Mesendoderm (in vitro differentiated cells): ENCODE measurements around the gene DDX11.
"Not testable (repeated sequence)": the region's sequence is repeated elsewhere in the genome, so short reads cannot be mapped to it uniquely, and the experiment has no call there.

Source experiments
- DNase-seq: peaks from one replicate; pipeline ENCODE4 v3.0.0; 2013
- H2AK5ac ChIP-seq: 2 replicates; pipeline ENCODE4 v1.6.1; 2013; ENCODE audit warnings: low read length, inconsistent platforms
- H2BK120ac ChIP-seq: 2 replicates; pipeline ENCODE4 v1.6.1; 2013; ENCODE audit warnings: low read depth, mild to moderate bottlenecking, low read length, moderate library complexity, mixed read lengths
- H2BK15ac ChIP-seq: replicated peaks from 2 replicates; pipeline ENCODE4 v1.6.1; 2013; ENCODE audit warnings: low read depth, mild to moderate bottlenecking, moderate library complexity
- H2BK5ac ChIP-seq: 2 replicates; pipeline ENCODE4 v1.6.1; 2013; ENCODE audit warnings: low read length, inconsistent platforms
- H3K18ac ChIP-seq: 2 replicates; pipeline ENCODE4 v1.6.1; 2013; ENCODE audit warnings: mild to moderate bottlenecking, low read length, mixed read lengths
- H3K23ac ChIP-seq: one replicate; pipeline ENCODE4 v1.6.1; 2013; ENCODE audit warnings: low read length
- H3K27ac ChIP-seq: 2 replicates; pipeline ENCODE4 v1.5.1; 2013; ENCODE audit warnings: low read depth, mild to moderate bottlenecking, inconsistent platforms, low read length, moderate library complexity
- H3K27me3 ChIP-seq: 2 replicates; pipeline ENCODE4 v1.6.1; 2013; ENCODE audit warnings: low read length, control low read depth, mild to moderate bottlenecking, inconsistent platforms; ENCODE audit not compliant: insufficient read depth, poor library complexity
- H3K36me3 ChIP-seq: 2 replicates; pipeline ENCODE4 v1.6.1; 2013; ENCODE audit warnings: low read length, inconsistent platforms; ENCODE audit not compliant: control insufficient read depth, insufficient read depth
- H3K4ac ChIP-seq: one replicate; pipeline ENCODE4 v1.6.1; 2013; ENCODE audit warnings: low read depth, mild to moderate bottlenecking, low read length, moderate library complexity
- H3K4me1 ChIP-seq: 2 replicates; pipeline ENCODE4 v1.6.1; 2013; ENCODE audit warnings: low read depth, low read length, inconsistent platforms; ENCODE audit not compliant: control insufficient read depth
- H3K4me2 ChIP-seq: 2 replicates; pipeline ENCODE4 v1.6.1; 2013; ENCODE audit warnings: low read length
- H3K4me3 ChIP-seq: 2 replicates; pipeline ENCODE4 v1.5.1; 2013; ENCODE audit warnings: mild to moderate bottlenecking, low read length
- H3K56ac ChIP-seq: one replicate; pipeline ENCODE4 v1.6.1; 2013; ENCODE audit warnings: low read length
- H3K79me1 ChIP-seq: 2 replicates; pipeline ENCODE4 v1.6.1; 2013; ENCODE audit warnings: low read length, inconsistent platforms
- H3K79me2 ChIP-seq: 2 replicates; pipeline ENCODE4 v1.6.1; 2013; ENCODE audit warnings: mild to moderate bottlenecking, low read length; ENCODE audit not compliant: control insufficient read depth, insufficient read depth
- H3K9ac ChIP-seq: 2 replicates; pipeline ENCODE4 v1.6.1; 2013; ENCODE audit warnings: low read length, inconsistent platforms
- H4K5ac ChIP-seq: one replicate; pipeline ENCODE4 v1.6.1; 2013; ENCODE audit warnings: low read length
- H4K8ac ChIP-seq: one replicate; pipeline ENCODE4 v1.6.1; 2013; ENCODE audit warnings: low read depth, mild to moderate bottlenecking, control low read depth, low read length, moderate library complexity
- WGBS: extraction: QIAGEN DNeasy Blood & Tissue Kit; methylation state at CpG from one replicate; pipeline ENCODE4 v1.1.7; 2013; ENCODE audit warnings: low lambda C conversion rate, missing lambda C conversion rate; ENCODE audit not compliant: insufficient coverage; ENCODE audit errors: extremely low coverage; 5-methylcytosine and 5-hydroxymethylcytosine counted together

Gene DDX11

DNA sequence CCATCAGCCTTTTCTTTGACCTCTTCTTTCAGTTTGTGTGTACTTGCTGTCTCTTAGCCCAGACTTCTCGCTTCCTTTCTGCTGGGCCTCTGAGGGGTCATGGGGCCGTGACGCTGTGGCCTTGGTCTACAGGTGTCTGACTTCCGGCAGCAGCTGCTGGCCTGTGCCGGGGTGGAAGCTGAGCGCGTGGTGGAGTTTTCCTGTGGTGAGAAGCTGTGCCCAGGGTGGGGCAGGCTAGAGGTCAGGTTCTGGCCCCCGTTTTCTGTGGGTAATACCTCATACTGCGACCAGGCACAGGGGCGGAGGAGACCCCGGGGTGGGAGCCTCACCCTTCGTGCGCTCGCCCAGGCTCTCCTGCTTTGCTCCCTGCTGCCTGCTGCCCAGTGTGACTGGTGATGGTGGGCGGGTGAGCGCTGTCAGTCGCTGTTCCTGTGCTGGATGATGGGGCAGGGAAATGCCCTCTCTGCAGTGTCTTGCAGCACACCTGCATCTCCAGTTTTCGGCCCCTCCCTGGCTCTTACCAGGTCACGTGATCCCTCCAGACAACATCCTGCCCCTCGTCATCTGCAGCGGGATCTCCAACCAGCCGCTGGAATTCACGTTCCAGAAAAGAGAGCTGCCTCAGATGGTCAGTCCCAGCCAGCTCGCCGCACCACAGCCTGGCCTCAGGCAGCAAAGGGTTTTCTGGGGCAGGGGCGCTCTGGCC is 27.0 kb downstream of the DDX11 start:
- H3K79me1 ChIP-seq, H2BK120ac ChIP-seq, H3K27me3 ChIP-seq, H3K4ac ChIP-seq, H3K4me2 ChIP-seq, H3K36me3 ChIP-seq, H3K79me2 ChIP-seq, H3K56ac ChIP-seq, DNase-seq, H3K23ac ChIP-seq, H4K5ac ChIP-seq, H4K8ac ChIP-seq, H3K9ac ChIP-seq, H2BK15ac ChIP-seq, H2BK5ac ChIP-seq, H3K4me1 ChIP-seq, H2AK5ac ChIP-seq, H3K27ac ChIP-seq, H3K4me3 ChIP-seq, H3K18ac ChIP-seq: not testable (repeated sequence)
- no CpG with 5 or more reads among the region's 26 CpGs for WGBS

DNA sequence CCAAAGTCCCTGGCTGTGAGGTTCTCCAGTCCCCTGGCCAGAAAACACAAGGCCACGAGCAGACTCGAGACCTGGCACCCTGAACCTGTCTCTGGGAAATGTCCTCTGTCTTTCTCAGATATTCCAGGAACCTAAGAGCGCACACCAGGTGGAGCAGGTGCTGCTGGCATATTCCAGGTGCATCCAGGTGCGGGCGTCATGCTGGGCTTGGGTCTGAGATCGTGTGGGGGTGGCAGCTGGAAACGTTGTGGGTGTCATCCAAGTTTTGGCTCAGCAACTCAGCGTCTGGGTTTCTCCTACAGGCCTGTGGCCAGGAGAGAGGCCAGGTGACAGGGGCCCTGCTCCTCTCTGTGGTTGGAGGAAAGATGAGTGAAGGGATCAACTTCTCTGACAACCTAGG is 28.5 kb downstream of the DDX11 start:
- H2BK15ac ChIP-seq, H3K36me3 ChIP-seq, H3K23ac ChIP-seq, H4K8ac ChIP-seq, H3K56ac ChIP-seq, H3K4me1 ChIP-seq, H4K5ac ChIP-seq, H2BK120ac ChIP-seq, H3K79me2 ChIP-seq, H3K79me1 ChIP-seq, DNase-seq, H3K4ac ChIP-seq, H3K4me3 ChIP-seq, H3K27ac ChIP-seq, H3K27me3 ChIP-seq, H3K18ac ChIP-seq, H2BK5ac ChIP-seq, H3K9ac ChIP-seq, H2AK5ac ChIP-seq, H3K4me2 ChIP-seq: not testable (repeated sequence)
- WGBS = no CpG with 5 or more reads among the region's 8 CpGs

DNA sequence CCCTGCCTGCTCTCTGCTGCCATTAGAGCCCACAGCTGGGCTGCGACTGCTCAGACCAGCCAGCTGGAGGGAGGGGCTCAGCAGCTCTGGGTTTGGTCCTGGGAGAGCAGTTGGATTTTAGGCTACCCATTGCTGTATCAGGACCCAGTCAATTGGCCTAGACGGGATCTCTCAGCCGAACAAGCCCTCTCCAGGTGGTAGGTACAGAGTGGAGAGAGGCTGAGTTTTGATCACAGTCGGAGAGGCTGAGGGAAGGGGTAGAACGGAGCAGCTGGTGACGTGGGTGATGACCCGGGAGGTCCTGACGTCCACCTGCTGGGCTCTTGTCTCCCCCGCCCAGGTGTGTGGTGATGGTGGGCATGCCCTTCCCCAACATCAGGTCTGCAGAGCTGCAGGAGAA is 28.9 kb downstream of the DDX11 start:
- not testable (repeated sequence) for H3K27me3 ChIP-seq, H3K56ac ChIP-seq, H3K36me3 ChIP-seq, H3K27ac ChIP-seq, DNase-seq, H3K4me2 ChIP-seq, H4K5ac ChIP-seq, H3K23ac ChIP-seq, H3K4me3 ChIP-seq, H3K4me1 ChIP-seq, H4K8ac ChIP-seq, H3K9ac ChIP-seq, H3K79me1 ChIP-seq, H2BK5ac ChIP-seq, H3K79me2 ChIP-seq, H2AK5ac ChIP-seq, H2BK120ac ChIP-seq, H3K4ac ChIP-seq, H2BK15ac ChIP-seq, H3K18ac ChIP-seq
- no CpG with 5 or more reads among the region's 9 CpGs for WGBS

DNA sequence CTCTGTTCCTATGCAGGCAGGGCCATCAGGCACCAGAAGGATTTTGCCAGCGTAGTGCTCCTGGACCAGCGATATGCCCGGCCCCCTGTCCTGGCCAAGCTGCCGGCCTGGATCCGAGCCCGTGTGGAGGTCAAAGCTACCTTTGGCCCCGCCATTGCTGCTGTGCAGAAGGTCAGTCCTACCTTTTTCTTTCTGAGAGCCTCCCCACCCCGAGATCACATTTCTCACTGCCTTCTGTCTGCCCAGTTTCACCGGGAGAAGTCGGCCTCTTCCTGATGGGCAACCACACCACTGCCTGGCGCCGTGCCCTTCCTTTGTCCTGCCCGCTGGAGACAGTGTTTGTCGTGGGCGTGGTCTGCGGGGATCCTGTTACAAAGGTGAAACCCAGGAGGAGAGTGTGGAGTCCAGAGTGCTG is 29.9 kb downstream of the DDX11 start:
- H2BK5ac ChIP-seq, H3K4me2 ChIP-seq, H3K4me1 ChIP-seq, H3K4me3 ChIP-seq, H3K79me2 ChIP-seq, H3K9ac ChIP-seq, H3K79me1 ChIP-seq, H2BK15ac ChIP-seq, H3K56ac ChIP-seq, H3K4ac ChIP-seq, H3K27ac ChIP-seq, H3K18ac ChIP-seq, H3K23ac ChIP-seq, DNase-seq, H2BK120ac ChIP-seq, H4K8ac ChIP-seq, H2AK5ac ChIP-seq, H3K36me3 ChIP-seq, H3K27me3 ChIP-seq, H4K5ac ChIP-seq: not testable (repeated sequence)
- no CpG with 5 or more reads among the region's 16 CpGs for WGBS

DNA sequence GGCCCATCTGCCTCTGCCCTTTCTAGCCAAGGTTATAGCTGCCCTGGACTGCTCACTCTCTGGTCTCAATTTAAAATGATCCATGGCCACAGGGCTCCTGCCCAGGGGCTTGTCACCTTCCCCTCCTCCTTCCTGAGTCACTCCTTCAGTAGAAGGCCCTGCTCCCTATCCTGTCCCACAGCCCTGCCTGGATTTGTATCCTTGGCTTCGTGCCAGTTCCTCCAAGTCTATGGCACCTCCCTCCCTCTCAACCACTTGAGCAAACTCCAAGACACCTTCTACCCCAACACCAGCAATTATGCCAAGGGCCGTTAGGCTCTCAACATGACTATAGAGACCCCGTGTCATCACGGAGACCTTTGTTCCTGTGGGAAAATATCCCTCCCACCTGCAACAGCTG is 30.6 kb downstream of the DDX11 start:
- not testable (repeated sequence) for H2BK15ac ChIP-seq, H3K79me1 ChIP-seq, H4K5ac ChIP-seq, H4K8ac ChIP-seq, H3K56ac ChIP-seq, H3K36me3 ChIP-seq, DNase-seq, H2AK5ac ChIP-seq, H3K4ac ChIP-seq, H3K4me3 ChIP-seq, H3K27ac ChIP-seq, H3K4me2 ChIP-seq, H2BK5ac ChIP-seq, H3K4me1 ChIP-seq, H3K27me3 ChIP-seq, H2BK120ac ChIP-seq, H3K79me2 ChIP-seq, H3K9ac ChIP-seq, H3K23ac ChIP-seq, H3K18ac ChIP-seq
- no CpG with 5 or more reads among the region's 4 CpGs for WGBS

DNA sequence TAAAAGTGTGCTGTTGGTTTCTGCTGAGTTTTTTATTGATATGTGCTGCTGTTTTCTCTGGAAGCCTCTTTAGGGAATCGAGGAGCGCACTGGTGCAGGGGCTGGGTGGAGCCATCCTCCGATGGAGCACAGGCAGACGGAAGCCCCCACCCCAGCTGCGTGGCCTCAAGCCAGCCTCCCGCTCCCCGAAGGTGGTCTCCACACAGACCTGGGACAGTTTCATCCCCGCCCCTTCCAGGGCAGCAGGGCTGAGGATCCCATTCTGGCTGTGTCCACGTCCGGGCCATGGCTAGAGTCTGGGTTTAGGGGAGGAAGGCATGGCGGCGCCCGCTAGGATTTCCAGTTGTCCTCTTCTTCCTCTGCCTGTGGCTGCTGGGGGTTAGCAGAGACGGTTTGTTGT is 31.1 kb downstream of the DDX11 start:
- not testable (repeated sequence) for H3K56ac ChIP-seq, H3K4me1 ChIP-seq, H3K27me3 ChIP-seq, H4K5ac ChIP-seq, H4K8ac ChIP-seq, H3K79me1 ChIP-seq, H3K4ac ChIP-seq, H3K27ac ChIP-seq, H3K18ac ChIP-seq, H2BK15ac ChIP-seq, H3K4me3 ChIP-seq, H3K23ac ChIP-seq, H3K9ac ChIP-seq, H3K36me3 ChIP-seq, H2BK5ac ChIP-seq, H2AK5ac ChIP-seq, H2BK120ac ChIP-seq, DNase-seq, H3K4me2 ChIP-seq, H3K79me2 ChIP-seq
- no CpG with 5 or more reads among the region's 14 CpGs for WGBS
